Measurements from ENCODE around the gene TFAP2A.

- TF ChIP-seq CTCF (conservative IDR thresholded peaks at IDR 0.05) (no peak), ZFX (IDR thresholded peaks at IDR 0.05) (no peak)
Measured at GRCh38 chr6:10413262-10413849, 1.5 kb downstream of the TFAP2A start.
